ENCODE measurements around the gene PGR.
"Not testable (repeated sequence)": the region's sequence is repeated elsewhere in the genome, so short reads cannot be mapped to it uniquely, and the experiment has no call there.

PGR gene

DNA sequence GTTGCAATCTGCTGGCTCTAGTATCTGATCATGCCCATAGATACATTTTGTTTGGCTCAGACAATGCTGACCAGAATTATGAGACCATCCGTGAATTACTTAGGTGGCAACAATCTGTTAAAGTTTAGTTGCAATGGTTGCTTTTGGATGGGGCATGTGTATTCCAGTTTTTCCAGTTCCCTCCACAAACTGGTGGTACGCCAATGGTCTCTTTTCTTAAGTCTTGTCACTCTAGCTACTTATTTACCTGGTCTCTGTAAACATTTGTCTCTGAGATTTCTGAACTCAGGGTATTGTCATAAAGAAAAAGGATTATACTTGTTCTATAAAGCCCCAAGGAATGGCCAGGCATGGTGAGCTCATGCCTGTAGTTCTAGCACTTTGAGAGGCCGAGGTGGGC lies 65.9 kb downstream of the PGR start:
- no peak for DNase-seq

DNA sequence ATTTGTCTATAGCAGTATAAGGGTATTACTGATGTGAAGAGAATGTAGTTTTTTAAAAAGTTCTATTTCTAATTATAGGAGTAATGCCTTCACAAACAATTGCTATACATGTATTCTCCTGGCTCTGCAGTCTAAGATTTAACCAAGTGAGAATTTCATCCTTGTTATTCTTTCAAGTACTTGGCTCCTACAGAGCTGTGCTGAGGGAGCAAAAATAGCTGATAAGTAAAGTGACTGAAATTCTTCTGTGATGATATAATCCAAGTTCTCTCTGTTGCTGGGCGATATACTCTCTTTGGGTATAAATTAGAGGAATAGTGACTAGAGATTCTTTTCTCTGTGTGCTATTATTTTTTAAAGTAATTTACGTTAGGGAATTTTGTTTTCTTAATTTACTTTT lies 68.0 kb downstream of the PGR start:
- no peak for DNase-seq

DNA sequence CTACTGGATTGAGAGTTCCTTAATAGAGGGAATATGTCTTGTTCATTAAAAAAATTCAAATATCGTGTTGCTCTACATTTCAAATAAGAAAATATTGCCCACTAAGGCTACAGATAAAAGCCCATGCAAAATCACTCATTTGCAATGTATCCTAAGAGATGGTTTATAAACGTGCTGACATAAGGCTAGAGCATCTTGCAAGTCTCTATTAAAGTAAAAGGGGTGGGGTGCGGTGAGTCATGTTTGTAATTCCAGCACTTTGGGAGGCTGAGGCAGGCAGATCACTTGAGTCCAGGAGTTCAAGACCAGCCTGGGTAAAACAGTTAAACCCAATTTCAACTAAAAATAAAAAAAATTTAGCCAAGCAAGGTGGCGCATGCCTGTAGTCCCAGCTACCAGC lies 70.3 kb downstream of the PGR start:
- no peak for DNase-seq

DNA sequence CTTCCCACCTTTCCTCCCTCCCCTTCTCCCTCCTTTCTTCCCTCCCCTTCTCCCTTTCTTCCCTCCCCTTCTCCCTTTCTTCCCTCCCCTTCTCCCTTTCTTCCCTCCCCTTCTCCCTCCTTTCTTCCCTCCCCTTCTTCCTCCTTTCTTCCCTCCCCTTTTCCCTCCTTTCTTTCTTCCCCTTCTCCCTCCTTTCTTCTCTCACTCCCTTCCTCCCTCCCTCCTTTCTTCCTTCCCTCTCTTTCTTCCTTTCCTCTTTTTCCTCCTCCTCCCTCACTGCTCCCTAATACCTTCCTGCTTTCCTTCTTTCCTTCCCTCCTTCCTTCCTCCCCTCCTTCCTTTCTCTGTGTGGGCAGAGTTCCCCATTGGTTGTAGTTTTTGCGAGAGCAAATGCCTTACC lies 76.1 kb downstream of the PGR start:
- DNase-seq: no peak

DNA sequence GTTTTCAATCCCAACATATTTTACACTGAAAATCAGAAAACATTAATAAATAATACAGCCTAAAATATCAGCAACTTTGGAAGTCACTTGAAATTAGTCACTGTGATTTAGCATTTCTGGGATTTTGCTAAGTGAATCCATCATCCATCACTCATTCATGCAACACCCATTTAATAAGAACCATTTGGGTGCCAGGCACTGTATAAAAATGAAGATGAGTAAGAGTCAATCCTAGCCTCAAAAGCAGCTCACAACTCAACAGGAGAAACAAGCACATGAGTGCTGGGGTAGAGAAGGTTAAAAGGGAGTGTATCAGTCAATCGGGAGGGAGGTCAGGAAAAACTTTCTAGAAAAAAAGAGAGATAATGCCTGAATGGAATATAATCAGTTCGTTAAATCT lies 77.9 kb downstream of the PGR start:
- DNase-seq: no peak

DNA sequence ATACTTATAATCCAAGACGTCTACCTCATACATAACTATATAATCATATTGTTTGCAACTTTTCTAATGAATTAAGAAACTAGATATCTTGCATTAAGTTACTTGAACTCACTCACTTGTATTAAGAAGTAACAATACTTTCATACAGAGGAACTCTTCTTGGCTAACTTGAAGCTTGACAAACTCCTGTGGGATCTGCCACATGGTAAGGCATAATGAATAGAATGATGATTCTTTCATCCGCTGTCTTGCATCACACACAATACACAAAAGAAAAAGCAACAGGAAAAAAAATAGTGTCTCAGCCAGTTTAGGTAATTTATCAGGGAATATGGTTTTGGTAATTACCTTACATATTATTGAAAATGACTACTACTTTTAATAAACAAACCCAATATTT lies 79.8 kb downstream of the PGR start:
- no peak for DNase-seq

DNA sequence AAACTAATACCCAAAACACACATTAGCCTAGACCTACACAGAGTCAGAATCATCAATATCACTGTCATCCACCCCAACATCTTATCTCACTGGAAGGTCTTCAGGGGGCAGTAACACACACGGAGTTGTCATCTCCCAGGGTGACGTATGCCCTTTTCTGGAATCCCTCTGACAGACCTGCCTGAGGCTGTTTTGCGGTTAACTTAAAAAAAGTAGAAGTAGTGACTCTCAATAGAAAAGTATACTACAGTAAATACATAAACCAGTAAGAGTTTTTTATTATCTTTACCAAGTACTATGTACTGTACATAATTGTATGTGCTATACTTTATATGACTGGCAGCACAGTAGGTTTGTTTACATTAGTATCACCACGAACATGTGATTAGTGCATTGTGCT lies 80.5 kb downstream of the PGR start:
- no peak for DNase-seq

DNA sequence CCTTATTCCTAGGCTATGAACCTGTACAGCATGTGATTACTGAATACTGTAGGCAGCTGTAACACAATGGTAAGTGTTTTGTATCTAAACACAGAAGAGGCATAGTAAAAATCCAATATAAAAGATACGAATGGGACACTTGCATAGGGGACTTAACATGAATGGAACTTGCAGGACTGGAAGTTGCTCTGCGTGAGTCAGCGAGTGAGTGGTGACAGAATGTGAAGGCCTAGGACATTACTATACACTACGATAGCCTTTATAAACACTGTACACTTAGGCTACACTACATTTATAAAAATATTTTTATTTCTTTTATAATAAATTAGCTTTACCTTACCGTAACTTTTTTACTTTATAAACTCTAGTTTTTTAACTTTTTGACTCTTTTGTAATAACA lies 81.1 kb downstream of the PGR start:
- no peak for DNase-seq

DNA sequence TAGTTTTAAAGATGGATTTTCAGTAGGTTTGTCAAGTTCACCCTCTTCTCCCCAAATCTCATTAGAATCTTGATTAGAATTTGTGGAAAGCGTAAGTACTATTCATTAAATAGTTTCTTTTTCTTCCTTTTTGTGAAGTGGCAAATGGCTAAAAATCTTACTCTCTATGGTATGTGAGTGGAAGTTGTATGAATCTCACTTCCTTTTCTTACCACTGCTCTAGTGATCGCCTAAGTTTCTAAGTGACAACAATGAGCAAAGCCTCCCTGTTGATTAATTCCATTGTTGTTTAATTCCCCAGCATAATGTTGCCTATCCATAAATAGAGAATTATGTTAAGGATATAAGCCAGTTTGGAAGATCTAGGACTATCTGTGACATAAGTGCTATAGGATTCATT lies 82.7 kb downstream of the PGR start:
- DNase-seq: no peak

DNA sequence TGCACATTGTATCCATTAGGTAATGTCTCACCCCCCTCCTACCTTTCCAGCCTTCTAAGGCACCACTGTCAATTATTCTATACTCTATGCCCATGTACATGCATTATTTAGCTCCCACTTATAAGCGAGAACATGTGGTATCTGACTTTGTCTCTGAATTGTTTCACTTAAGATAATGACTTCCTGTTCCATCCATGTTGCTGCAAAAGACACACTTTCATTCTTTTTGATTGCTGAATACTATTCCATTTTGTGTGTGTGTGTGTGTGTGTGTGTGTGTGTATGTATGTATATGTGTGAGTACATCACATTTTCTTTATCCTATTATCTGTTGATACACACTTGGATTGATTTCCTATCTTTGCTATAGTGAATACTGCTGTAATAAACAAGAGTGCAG lies 84.2 kb downstream of the PGR start:
- DNase-seq: no peak

DNA sequence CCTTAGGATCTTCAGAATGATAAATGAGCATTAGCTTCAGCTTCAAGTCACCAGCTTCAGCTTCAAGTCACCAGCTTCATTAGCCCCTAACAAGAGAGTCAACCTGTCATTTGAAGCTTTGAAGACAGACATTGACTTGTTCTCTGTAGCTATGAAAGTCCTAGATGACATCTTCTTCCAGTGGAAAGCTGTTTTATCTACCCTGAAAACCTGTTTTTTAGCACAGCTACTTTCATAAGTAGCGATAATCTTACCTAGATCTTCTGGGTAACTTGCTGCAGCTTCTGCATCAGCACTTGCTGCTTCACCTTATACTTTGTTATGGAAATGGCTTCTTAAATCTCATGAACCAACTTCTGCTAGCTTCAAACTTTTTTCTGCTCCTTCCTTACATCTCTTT lies 85.7 kb downstream of the PGR start:
- DNase-seq: no peak

DNA sequence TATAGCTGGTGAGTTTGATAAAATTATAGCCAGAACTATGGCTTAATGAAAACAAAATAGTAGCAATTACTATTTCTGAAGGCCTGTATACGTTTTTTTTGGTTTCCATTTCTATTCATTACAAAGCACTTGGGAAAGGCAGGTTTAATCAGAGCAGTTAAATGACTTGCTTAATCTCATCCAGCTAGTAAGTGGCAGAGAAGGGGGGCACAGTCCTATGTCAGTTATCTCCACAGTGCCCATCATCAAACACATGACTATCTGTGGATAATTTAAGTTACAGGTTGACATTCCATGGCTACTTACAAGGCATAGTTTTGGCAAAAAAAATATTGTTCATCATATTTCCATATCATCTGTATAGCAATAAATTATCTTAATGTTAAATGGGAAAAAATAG lies 93.7 kb downstream of the PGR start:
- DNase-seq: no peak

DNA sequence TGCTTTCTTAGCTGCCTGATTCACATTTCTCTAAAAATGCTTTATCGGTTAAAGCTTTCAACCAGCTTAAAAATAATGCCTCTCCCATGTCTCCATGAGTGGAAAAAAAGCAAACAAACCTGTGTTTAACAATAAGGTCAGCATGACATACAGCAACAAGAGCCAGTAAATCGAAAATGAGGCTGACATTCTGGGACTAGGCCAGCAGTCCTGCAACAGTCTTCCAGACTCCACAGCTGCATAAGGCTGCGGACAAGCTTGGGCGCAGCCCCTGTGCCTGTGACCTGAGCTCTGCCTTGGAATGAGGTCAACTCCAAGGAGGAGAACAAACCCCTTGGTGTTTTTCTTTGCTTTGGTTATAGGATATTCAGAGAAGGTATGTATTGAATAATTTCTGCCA lies 95.5 kb downstream of the PGR start:
- DNase-seq: no peak

DNA sequence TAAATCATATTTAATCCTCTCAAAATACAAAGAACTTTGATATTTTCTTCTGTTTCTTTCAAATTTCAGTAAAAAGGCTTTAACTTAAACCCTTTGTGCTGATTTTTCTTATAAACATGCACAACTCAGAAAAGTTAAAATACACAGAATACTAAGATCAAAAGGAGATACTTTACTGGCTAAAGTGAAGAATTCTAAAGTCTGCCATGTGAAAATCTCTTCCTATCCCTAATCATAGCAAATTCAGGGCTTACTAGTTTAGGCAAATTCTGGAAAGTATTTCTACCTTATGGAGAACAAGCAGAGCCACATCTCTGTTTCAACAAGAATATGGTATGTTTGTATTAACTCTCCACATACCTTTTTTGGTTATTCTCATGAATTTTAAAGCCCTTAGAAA lies 96.6 kb downstream of the PGR start:
- no peak for DNase-seq

DNA sequence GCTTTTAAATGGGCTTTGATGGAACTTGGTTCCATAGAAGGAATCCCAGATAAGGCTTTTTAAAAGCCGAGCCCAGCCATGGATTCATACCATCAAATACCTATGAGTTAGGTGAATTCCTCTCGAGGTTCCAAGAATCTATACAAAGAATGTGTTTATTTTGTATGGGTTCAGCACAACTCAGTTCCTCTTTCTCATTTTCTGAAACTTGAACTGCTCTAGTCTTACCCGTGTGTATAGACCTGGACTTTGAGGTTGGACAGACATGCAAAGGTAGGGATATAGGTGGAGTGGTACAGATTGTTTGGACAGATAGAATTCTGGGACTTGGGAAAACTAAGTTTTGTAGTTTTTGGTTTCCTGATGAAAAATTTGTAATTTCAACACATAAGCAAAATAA lies 97.9 kb downstream of the PGR start:
- DNase-seq: no peak

DNA sequence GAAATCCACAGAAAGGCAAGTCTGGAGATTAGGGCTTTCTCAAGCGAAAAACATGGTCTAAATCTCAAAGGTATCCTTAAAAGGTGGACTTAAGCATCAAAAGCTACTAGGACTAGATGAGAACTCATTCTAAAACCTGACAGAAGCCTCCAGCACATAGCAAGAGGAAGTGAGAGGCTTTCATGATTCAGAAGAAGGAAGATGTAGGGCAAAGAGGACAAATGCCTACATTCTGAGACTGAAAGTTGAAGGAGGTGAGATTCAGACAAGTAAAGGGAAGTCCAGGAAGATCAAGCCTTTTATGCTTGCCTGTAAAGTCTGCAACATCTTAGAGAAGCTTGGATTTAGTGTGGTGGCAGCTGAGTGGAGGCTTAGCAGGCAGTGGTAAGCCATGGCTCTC lies 98.9 kb downstream of the PGR start:
- no peak for DNase-seq

DNA sequence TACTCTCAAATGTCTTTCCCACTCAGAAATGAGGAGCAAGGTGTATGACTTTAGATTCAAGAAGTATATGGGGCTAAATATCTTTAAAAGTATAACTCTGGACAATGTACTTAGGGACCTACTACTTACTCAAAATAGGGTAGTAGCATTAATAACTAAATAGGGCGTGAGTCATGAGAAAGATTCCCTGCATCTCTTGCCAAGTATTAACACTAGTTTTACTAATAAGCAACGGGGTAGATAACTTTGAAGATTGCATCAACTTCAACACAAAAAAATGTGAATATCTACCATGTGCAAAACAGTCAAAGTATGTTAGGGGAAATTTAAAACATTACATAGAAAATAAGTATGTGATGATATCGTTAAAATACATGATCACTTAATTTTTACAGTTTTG lies 99.6 kb downstream of the PGR start:
- no peak for DNase-seq

DNA sequence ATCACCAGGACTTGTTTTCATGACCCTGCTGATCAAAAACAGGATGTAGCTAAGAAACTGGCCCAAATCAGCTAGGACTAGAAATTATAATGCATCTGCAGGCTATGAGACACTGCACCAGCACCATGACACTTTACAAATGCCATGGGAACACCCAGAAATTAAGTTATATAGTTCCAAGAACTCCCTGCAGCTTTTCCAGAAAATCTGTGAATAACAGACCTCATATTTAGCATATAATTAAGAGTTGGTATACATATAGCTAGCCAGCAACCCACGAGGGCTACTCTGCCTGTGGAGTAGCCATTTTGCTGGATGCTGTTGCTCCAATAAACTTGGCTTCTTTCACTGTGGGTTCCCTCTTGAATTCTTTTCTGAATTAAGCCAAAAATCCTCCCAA lies 101.0 kb downstream of the PGR start:
- DNase-seq: no peak

DNA sequence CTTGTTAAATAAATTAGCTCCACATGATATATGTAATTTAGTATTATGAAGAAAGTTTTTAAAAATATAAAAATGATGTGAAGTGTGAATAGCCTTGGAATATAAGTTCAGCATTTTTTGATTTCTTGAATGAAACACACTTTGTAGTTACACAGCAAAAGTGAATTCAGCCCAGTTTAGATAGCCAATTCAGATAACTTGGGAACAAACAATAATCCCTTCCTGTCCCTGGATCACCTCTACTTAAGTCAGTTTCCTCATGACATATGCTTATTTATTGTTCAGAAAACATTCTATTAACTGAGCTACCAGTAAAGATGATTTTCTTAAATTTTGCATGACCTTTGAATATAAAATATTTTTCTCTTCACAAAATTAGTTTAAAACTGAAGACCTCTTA lies 107.4 kb downstream of the PGR start:
- no peak for DNase-seq

DNA sequence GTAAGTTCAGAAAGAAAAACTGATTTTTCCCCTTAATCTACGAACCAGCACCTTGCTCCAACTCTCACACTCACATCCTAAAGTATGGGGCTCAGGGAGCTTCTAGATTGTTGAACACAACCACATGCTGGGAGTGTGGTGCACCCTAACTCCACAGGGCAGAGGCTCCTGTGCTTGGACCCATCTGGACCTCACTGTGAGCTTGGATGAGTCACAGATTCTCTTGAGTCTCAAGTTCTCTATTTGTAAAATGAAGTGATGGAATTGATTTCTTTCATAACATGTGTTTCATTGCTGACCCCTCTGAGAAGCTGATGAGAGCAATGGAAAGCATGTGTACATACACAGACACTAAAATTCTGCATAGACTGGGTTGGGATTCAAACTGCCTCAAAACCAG lies 109.7 kb downstream of the PGR start:
- DNase-seq: no peak

DNA sequence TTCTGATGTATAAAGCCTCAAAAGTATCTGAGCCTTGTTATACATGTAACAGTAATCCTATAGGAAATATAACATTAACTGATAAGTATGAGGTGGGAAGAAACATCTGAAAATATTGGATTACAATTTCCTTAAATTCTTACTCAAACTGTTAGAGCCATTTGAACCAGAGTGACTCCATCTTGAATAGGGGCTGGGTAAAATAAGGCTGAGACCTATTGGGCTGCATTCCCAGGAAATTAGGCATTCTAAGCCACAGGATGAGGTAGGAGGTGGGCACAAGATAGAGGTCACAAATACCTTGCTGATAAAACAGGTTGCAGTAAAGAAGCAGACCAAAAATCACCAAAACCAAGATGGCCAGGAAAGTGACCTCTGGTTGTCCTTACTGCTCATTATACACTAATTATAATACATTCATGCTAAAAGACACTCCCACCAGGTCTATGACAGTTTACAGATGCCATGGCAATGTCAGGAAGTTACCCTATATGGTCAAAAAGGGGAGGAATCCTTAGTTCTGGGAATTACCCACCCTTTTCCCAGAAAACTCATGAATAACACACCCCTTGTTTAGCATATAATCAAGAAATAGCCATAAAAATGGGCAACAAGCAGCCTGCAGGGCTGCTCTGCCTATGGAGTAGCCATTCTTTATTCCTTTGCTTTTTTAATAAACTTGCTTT lies 114.9 kb downstream of the PGR start:
- DNase-seq: no peak

DNA sequence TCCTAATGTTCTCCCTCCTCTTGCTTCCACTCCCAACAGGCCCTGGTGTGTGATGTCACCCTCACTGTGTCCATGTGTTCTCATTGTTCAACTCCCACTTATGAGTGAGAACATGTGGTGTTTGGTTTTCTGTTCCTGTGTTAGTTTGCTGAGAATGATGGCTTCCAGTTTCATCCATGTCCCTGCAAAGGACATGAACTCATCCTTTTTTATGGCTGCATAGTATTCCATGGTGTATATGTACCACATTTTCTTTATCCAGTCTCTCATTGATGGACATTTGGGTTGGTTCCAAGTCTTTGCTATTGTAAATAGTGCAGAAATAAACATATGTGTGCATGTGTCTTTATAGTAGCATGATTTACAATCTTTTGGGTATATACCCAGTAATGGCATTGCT lies 115.9 kb downstream of the PGR start:
- DNase-seq: not testable (repeated sequence)

DNA sequence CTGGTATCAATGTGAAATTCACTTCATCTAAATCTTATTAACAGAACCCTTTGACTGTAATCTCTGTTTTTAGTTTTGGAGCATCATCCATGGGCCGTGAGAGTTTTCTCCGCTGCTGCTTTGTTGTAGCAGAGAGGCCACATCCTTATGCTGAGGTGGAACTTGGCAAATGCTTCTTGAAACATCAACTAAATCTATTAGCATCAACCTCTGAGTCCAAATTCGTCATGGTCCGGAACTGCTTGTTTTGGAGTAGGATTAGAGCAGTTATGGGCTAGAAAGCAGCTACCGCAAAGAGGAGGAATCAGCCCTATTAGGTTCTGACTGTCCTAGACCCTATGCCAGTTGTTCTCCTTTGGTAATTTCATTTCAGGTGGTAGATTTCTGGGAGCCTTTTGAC lies 117.7 kb downstream of the PGR start:
- DNase-seq: no peak

DNA sequence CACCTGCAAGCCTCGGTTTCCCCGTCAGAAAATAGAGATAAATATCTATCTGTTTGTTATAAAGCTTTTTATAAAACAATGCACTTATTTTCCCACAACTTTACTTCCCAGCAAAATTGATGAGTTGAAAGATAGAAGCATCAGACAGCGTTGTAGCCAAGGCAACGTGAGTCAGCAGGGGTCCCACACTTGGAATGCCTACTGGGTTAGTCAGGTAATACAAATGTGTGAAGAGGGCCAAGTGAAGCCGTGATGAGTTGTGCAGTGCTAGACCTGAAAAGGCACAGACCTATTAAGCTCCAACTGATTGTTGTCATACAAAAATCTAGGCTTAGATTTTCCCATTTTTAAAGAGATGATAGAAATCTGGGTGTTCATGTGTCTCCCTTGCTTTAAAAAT lies 118.7 kb downstream of the PGR start:
- no peak for DNase-seq

DNA sequence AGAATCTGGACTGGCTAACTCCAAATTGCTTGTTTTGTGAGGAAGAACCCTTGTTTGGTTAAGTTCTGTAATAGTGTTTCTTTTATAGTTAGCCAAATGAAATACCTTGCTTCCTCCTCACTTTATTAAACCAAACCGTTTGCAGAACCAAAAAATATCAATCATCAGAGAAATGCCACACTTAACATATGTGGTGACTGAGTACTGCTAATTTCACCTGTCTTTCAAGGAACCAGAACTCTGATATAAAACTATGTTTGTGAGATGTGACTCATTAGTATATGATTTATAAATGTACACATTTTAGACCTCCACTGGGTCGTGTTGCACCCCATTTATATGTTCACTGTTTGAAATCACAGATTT lies 119.9 kb downstream of the PGR start:
- no peak for DNase-seq

Data from NCI-H1105 (cell line).